ENCODE measurements around the gene SLC35D1.
"Not testable (repeated sequence)": the region's sequence is repeated elsewhere in the genome, so short reads cannot be mapped to it uniquely, and the experiment has no call there.

The SLC35D1 gene

DNA sequence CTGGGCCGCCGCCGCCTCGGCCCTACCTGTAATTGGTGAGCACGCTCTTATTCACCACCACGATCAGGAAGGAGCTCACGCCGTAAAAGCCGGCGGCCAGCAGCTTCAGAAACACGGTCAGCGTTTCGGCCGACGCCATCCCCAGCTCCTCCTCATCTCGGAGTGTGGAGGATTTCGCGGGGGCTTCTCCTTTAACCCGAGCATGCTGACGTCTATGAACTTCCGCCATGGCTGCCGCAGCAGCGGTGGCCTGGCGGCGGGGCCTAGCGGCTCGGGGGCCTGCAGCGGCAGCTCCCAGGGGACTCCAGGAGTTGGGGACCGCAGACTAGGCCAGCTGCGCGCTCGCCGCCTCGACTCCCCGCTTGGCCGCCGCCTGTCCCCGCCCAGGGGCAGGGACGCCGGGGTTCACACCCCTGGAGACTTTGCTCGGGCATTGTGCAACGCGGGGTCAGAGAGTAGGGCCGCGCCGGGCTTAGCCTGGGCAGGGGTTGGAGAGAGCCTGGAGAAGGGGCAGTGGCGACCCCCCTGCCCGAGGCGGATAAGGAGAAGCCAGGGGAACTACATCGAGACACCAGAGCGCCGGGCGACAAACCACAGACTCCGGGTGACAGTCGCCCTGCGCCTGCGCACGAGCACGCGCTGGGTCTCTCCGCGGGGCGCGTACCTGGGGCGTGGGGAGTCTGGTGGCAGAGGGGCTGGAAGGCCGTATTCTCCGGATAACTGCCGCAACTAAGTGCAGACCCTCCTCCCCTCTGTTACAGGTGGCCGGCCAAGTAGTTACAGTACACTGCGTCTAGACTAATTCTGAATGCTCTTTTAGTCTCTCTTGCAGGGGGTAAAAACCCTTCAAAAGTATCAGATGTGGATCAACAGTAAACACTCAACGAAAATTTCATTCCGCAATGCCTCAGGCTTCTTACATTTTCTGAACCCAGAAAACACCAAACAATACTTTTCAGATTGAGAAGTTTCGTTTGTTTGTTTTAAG, at the start of gene SLC35D1:
Gene SLC35D1 (minus strand): TSS at position 364 of the 988 bp plus-strand sequence. CDS start 135 bp downstream, at position 229.
- peak; percentile 27 for DNase-seq

GRCh38 chr1:67103548-67103947, 49.6 kb upstream of the SLC35D1 start:
- DNase-seq: no peak

- DNase-seq: no peak
Measured at GRCh38 chr1:67100833-67101232, 46.9 kb upstream of the SLC35D1 start.

DNA sequence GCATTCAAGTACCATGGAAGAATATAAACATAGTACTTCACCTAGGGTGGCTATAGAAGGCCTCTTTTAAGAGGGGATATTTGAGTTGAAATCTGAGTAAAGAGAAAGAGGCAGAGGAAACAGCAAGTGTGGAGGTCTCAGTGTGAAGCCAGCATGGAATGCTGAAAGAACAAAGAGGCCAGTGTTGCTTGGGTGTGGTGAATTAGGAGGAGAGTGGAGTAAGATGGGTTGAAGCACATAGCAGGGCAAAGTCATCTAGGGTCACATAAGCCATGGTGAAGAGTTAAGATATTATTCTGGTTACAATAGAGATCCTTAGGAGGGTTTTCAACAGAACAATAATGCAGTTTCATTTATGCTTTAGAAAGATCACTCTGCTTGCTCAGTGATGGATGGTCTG, 43.4 kb upstream of the SLC35D1 start:
- no peak for DNase-seq

- DNase-seq: no peak
Measured at GRCh38 chr1:67094191-67094590, 40.2 kb upstream of the SLC35D1 start.

- DNase-seq: no peak
Measured at GRCh38 chr1:67089685-67090208, 35.8 kb upstream of the SLC35D1 start.

DNA sequence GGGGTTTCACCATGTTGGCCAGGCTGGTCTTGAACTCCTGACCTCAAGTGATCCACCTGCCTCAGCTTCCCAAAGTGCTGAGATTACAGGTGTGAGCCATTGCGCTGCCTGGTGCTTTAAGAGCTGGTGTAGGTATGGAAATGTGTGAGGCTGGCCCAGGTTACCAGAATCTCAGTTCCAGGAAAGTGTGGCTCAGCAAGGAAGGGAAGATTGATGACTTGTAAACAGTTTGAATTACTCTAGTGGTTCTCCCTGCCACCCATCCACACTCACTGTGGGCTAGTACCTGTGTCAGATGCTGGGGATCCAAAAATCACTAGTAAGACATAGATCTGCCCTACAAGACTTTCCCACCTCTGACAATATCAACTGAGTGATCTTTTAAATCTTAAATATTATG, 34.5 kb upstream of the SLC35D1 start:
- DNase-seq: no peak

- DNase-seq: no peak
Measured at GRCh38 chr1:67085326-67085725, 31.4 kb upstream of the SLC35D1 start.

GRCh38 chr1:67084765-67085318, 30.9 kb upstream of the SLC35D1 start:
- no peak for DNase-seq

DNA sequence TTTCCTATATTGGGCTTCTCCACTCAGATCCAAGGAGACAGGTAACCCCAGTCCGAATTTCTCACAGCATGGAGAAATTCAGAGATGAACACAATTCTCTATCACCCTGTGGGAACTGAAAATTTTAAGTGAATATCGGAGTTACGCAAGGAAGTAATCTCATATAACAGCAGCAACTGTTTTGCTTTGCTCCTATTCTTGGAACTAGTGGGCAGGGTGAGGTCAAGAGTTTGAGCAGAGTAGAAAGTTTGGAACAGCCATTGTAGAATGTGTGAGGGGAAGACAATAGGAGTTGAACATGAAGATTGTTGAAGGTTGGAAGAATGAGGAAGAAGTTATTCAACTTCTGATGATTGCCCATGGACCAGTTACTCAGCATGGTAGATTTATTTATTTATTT, 24.3 kb upstream of the SLC35D1 start:
- DNase-seq: no peak

GRCh38 chr1:67077593-67077992, 23.6 kb upstream of the SLC35D1 start:
- no peak for DNase-seq

DNA sequence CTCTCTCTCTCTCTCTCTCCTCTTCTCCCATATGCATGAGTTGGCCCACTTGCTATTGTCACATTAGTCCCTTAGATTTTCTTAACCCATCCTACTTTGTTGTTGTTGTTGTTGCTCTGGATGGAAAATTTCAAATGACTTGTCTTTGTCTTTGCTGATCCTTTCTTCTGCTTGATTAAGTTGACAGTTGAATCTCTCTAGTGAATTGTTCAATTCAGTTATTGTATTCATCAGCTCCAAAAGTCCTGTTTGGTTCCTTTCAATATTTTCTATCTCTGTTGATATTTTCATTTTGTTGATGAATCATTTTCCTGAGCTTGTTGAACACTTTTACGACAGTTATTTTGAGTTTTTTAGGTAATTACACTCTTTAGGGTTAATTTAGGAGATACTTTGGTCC, 18.8 kb upstream of the SLC35D1 start:
- no peak for DNase-seq

DNA sequence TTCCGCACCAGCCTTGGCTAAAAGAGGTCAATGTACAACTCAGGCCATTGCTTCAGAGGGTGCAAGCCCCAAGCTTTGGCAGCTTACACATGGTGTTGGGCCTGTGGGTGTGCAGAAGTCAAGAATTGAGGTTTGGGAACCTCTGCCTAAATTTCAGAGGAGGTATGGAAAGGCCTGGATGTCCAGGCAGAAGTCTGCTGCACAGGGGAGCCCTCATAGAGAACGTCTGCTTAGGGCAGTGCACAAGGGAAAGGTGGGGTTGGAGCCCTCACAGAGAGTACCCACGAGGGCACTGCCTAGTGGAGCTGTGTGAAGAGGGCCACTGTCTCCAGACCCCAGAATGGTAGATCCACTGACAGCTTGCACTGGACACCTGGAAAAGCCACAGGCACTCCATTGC, 13.7 kb upstream of the SLC35D1 start:
- not testable (repeated sequence) for DNase-seq

- no peak for DNase-seq
Measured at GRCh38 chr1:67062412-67062811, 8.5 kb upstream of the SLC35D1 start.

DNA sequence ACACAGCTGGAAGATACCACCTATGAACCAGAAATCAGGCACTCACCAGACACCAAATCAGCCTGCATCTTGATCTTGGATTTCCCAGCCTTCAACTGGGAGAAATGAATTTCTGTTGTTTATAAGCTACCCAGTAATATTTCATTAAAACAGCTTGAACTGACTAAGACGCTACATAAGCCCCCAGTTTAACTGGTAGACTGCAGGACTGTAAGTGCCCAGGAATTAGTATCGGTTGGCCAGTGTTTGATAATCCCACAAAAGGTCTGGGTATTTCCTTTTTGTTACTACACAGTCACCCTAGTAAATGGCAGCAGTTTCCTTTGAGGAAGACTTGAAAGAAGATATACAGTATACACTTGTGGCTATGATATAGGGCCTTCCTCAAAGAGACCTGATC, 7.3 kb upstream of the SLC35D1 start:
- DNase-seq: no peak

DNA sequence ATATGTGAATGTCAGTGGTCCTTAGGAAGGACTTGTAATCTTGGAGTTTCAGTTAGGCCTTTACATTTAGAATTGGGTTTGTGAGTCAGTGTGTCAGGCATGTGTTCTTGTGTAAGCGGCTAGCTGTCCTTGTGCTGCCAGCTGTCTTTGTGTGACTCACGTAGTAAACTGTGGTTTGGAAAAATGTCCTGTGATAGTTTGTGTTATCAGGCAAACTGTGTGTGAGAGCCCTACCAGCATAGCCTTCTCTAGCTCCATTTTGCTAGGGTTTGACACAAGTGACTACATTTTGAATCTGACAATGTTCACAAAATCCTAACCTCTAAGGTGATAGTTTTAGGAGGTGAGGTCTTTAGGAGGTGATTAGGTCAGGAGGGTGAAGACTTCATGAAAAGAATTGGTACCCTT, 6.9 kb upstream of the SLC35D1 start:
- DNase-seq: no peak

- DNase-seq: no peak
Measured at GRCh38 chr1:67059346-67059745, 5.4 kb upstream of the SLC35D1 start.

GRCh38 chr1:67058761-67059160, 4.8 kb upstream of the SLC35D1 start:
- DNase-seq: no peak

DNA sequence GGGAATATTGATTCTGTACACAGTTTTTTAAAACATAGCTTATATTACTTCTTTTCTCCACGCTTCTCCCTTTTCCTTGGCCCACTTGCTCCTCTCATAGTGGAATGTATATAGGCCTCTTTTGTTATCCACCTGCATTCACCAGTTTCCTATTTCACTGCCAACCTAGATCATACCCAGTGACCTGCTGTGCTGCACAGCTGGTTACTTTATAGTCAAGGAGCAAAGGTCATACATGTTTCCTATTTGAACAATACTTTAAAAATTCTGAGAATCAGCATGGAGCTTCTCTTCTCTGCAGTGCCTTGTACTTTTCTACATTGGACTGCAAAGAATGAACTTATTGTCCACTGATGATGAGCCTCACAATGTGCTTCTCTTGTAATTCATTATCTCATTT, 4.3 kb upstream of the SLC35D1 start:
- DNase-seq: no peak

DNA sequence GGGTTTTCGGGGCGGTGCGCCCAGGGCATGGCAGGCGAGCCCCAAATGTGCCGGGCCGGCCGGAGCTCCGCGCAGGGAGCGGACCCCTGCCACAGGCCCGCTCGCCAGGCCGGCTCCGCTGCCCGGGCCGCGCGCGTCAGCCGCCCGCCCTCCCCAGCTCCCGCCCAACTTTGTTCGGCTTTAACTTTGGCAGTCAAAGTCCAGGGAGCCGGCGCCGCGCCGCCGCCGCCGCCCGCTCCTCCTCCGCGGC, 488 bp downstream of the SLC35D1 start:
- DNase-seq: no peak

DNA sequence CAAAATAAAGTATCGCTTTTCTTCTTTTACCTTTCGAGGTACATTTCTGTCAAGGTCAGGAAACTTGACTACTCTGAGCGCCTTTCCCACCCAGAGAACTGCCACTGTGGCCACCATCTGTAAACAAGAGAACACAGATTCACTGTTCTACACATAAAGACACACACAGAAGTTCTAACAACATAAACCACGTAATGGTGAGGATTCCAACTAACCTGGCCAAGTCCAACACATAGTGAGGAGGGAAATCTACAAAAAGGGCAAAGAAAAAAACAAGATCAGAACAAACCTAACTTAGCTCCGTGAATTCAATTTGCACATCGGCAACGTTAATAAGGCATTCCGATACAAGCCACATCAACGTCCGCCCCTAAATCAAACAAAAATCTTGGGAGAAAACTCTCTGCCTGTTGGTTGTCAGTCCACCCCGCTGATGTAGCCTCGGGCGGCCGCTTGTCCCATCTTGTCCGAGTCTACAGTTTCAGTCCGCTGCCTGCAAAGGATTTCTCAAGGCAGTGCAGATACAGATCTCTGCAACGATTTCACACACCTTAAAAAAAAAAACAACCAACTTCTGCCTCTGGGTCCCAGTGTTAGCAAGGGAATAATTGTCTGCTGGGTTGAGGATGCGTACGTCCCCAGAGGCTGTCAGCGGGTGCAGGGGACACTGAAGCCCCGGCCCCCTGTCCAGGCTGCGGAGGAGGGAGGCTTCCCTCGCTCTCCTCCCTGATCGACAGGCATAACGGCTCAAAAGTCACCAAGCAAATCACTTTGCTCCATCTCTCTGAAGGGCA, 1.0 kb downstream of the SLC35D1 start:
- DNase-seq: no peak

DNA sequence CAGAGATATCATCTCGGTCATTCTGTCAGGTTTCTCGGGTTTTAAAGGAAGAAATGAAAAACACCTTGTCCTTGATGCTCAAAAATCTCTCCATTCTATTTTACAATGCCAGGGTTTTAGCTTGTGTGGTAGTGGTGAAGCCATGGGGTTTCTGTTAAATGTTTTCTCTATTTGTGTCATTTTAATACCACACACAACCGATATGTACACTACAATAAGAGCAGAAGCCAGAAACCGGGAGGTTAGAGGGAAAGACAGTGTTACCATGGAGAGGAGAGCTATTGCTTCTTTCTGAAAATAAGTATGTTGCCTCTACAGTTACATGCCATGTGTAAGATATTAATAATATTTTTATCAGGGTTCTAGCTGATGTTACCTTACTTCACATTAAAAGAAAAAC, 2.8 kb downstream of the SLC35D1 start:
- DNase-seq: no peak

DNA sequence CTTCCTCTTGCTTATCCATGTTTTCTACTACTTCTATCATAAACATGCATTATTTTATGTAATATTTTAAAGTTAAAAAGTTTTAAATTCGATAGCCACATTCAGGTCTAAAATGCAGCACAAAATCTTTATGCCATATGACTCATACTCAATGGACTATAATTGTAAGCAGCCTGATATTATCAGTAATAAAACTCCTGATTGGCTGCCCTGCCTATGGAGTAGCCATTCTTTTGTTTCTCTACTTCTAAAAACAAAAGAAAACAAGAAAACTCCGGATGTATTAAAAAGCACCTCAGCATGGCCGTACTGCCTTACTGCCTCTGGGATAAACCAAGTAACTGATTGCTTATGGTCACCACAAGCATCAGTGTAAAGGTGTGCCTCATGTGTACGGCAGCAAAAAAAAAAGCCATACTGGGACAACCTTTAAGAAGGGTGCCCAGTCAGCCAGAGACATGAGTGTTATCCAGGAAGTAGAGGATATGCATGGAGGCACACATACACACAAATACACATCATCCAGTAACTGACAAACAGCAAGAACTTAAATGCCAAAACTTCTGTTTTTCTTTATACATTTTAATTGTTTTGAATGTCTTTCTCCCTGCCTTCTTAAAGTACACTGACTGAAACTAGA, 9.2 kb downstream of the SLC35D1 start:
- DNase-seq: no peak
